ENCODE measurements around the gene NRF1. TPM values are rescaled to one million over a fixed set of nuclear protein-coding genes. Genes with fewer than 3 reads are reported as not detected.
A peak's percentile ranks its signal among the peaks of the same experiment; 100 is the strongest.

NRF1 gene
- total RNA-seq, 1 experiment from 2014 or later = 25.9 TPM

- Histone ChIP-seq H3K9me3 (ENCODE audit: control insufficient read depth in 1 of 2, insufficient read depth in 1 of 2, low read depth in 1 of 2, low read length in 2 of 2) (no peaks in the 10 kb centered on the region), H3K4me1 (ENCODE audit: control insufficient read depth in 1 of 2, insufficient read depth in 2 of 2, low read length in 2 of 2) (peaks cover 4% of the 10 kb centered on the region in 2 experiments; a peak in 3 of 4 replicates), H4K20me1 (ENCODE audit: insufficient read depth) (no peaks in the 10 kb centered on the region), H3K9me2 (ENCODE audit: insufficient read depth) (no peaks in the 10 kb centered on the region), H3K36me3 (ENCODE audit: control insufficient read depth in 1 of 2, insufficient read depth in 2 of 2, low read length in 2 of 2) (no peaks in the 10 kb centered on the region), H3K27ac (ENCODE audit: low read depth, low read length) (no peak overlapping the region), H3K4me2 (ENCODE audit: low read length) (no peak overlapping the region), H3K27me3 (ENCODE audit: insufficient read depth, low read length) (no peaks in the 10 kb centered on the region), H2AFZ (ENCODE audit: low read depth, low read length, poor library complexity, severe bottlenecking) (no peak overlapping the region), H3K9ac (ENCODE audit: low read length) (no peak overlapping the region), H3K4me3 (replicated peaks in 1 of 2; ENCODE audit: low read depth in 1 of 2, low read length in 2 of 2) (no peak overlapping the region), H3K79me2 (ENCODE audit: insufficient read depth, low read length) (no peaks in the 10 kb centered on the region)
- DNase-seq (ENCODE audit: low read depth, low spot score) (no peak), ATAC-seq (no peak; the same call in 1 of the 2 replicates)
- no TSS peak for BruUV-seq (replicated peaks)
- RAD21 ChIA-PET (ENCODE audit: low non-redundant PET in 1 of 2, low total read pairs in 2 of 2, uncharacterized antibody in 2 of 2, unreplicated experiment in 2 of 2) = no interaction called here
- CTCF ChIA-PET = no interaction called here
- POLR2A ChIA-PET = no interaction called here
- TF ChIP-seq FOSL1 (IDR thresholded peaks at IDR 0.05; ENCODE audit: low read depth) (no peak), ELF1 (IDR thresholded peaks at IDR 0.05; ENCODE audit: borderline replicate concordance, low read depth) (no peak), REST (IDR thresholded peaks at IDR 0.05; ENCODE audit: low read depth) (no peak), SP1 (IDR thresholded peaks at IDR 0.05; ENCODE audit: low read depth) (no peak), POLR2AphosphoS5 (IDR thresholded peaks at IDR 0.05; ENCODE audit: low read depth, low read length) (no peak), YY1 (IDR thresholded peaks at IDR 0.05; ENCODE audit: extremely low read depth, insufficient replicate concordance, low read depth, low read length) (no peak), TCF7L2 (IDR thresholded peaks at IDR 0.05; ENCODE audit: borderline replicate concordance, extremely low read depth, insufficient read depth, insufficient read length) (peak; percentile 78), CBX3 (IDR thresholded peaks at IDR 0.05; ENCODE audit: low read depth) (no peak)
- intact Hi-C loops (cut with micrococcal nuclease) = no loop called here
These were observed 175.5 kb downstream of the NRF1 start for GRCh38 chr7:129786825-129787563.
